Upper lobe of left lung (tissue), 6 donors: Measurements from ENCODE around the gene ATP5PB. TPM values are rescaled to one million over a fixed set of nuclear protein-coding genes. Genes with fewer than 3 reads are reported as not detected.
A peak's percentile ranks its signal among the peaks of the same experiment; 100 is the strongest.

ENCODE experiments used
- ATAC-seq, 2 donors: fragments of 200-7000 bp; cut with Tn5 transposase; one replicate each; pipeline ENCODE4 v1.9.1; 2022; ENCODE audit warnings: mild to moderate bottlenecking in 2 of 2, moderate library complexity in 2 of 2; ENCODE audit not compliant: low FRiP score in 2 of 2
- DNase-seq, 2 donors: peaks; one replicate each; pipeline ENCODE4 v3.0.0-alpha.2; 2019 to 2020
- H3K27ac ChIP-seq, 4 donors: fragments of 200-600 bp; sonication (generic); one replicate each; pipeline ENCODE4 v1.5.1; 2016 to 2019
- H3K27me3 ChIP-seq, 4 donors: fragments of 200-600 bp; sonication (generic); one replicate each; pipeline ENCODE4 v1.5.1; 2017 to 2019
- H3K36me3 ChIP-seq, 4 donors: fragments of 200-600 bp; sonication (generic); one replicate each; pipeline ENCODE4 v1.5.1; 2016 to 2019
- H3K4me1 ChIP-seq, 4 donors: fragments of 200-600 bp; sonication (generic); one replicate each; pipeline ENCODE4 v1.5.1; 2018 to 2019
- H3K4me3 ChIP-seq, 4 donors: fragments of 200-600 bp; sonication (generic); one replicate each; pipeline ENCODE4 v1.5.1; 2017 to 2019; ENCODE audit warnings: mild to moderate bottlenecking in 2 of 4, moderate library complexity in 1 of 4
- H3K9me3 ChIP-seq, 4 donors: fragments of 200-600 bp; sonication (generic); one replicate each; pipeline ENCODE4 v1.5.1; 2018 to 2019
- EP300 ChIP-seq, 4 donors: sonication (generic); formaldehyde crosslinking; IDR thresholded peaks; one replicate each; pipeline ENCODE4 v1.5.1; 2017; ENCODE audit warnings: antibody characterized with exemption in 4 of 4, control low read depth in 2 of 4
- POLR2A ChIP-seq, 4 donors: fragments of 450-650 bp; IDR thresholded peaks; one replicate each; pipeline ENCODE4 v1.5.1; 2016 to 2017; ENCODE audit warnings: antibody characterized with exemption in 4 of 4, mild to moderate bottlenecking in 2 of 4
- POLR2AphosphoS5 ChIP-seq, 2 donors: sonication (generic); formaldehyde crosslinking; IDR thresholded peaks; one replicate each; pipeline ENCODE4 v1.5.1; 2017; ENCODE audit warnings: antibody characterized with exemption in 2 of 2
- WGBS, 2 donors: methylation state at CpG; one replicate each; pipeline ENCODE4 v1.1.5; 2017 to 2018; 5-methylcytosine and 5-hydroxymethylcytosine counted together
- total RNA-seq, 6 donors: library from RNA; depleted of rRNA in 4 of 6; stranded (reverse); fragments of >200 nt in 4 of 6; gene quantifications; one replicate each; pipeline versions ENCODE4 v1.1.0 to v1.2.1, GENCODE V29; 2016 to 2021
- TF ChIP-seq, protein P1 (sequence below), 6 experiments: fragments of 450-650 bp in 4 of 6; fragments of 200-600 bp in 2 of 6; sonication (generic) in 2 of 6; IDR thresholded peaks; one replicate each; pipeline ENCODE4 v1.5.1; 2016 to 2019; ENCODE audit warnings: antibody characterized with exemption in 6 of 6
- donor health status: DM: no; HTN: no; CAD: no; lungs with moderate emphysema.
- donor health status: DM: no; HTN: yes; CAD: no; lungs with severe emphysema.

ATP5PB gene
- total RNA-seq, 6 donors from 2014 or later, result 38.8 to 149 (median 132) TPM

DNA sequence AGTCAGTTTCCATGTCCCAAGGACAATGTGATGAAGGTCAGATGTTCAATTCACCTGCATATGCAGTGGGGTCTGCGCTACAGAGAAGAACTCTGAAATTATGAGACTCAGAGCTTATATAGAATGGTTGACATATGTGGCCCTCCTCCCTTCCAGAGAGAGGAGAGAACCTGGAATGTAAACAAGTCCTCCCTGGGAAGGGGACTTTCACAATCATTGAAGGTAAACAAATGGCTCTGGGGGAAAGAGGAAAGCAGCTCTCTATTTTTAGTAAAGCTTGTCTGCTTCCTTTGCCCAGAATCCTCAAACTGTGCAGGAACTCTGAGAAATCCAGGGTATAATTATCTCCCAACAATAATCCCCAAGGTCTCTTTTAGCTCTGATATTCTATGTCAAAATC, 31.5 kb upstream of the ATP5PB start:
- Histone ChIP-seq H3K4me3 (no peak overlapping the region), H3K27me3 (no peaks in the 10 kb centered on the region), H3K36me3 (no peaks in the 10 kb centered on the region), H3K4me1 (peaks cover 8 to 13% (median 9%) of the 10 kb centered on the region in 4 donors), H3K9me3 (no peaks in the 10 kb centered on the region), H3K27ac (peak overlapping the region in 1 of 4 donors; percentile 27)
- no peak for ATAC-seq
- no peak for DNase-seq
- WGBS, 2 donors, result 60 to 83% methylated on average over 1 of the region's 1 CpG
- no peak for TF ChIP-seq POLR2AphosphoS5 (IDR thresholded peaks at IDR 0.05)
- TF ChIP-seq EP300 (IDR thresholded peaks at IDR 0.05), result no peak
- TF ChIP-seq, protein P1, sequence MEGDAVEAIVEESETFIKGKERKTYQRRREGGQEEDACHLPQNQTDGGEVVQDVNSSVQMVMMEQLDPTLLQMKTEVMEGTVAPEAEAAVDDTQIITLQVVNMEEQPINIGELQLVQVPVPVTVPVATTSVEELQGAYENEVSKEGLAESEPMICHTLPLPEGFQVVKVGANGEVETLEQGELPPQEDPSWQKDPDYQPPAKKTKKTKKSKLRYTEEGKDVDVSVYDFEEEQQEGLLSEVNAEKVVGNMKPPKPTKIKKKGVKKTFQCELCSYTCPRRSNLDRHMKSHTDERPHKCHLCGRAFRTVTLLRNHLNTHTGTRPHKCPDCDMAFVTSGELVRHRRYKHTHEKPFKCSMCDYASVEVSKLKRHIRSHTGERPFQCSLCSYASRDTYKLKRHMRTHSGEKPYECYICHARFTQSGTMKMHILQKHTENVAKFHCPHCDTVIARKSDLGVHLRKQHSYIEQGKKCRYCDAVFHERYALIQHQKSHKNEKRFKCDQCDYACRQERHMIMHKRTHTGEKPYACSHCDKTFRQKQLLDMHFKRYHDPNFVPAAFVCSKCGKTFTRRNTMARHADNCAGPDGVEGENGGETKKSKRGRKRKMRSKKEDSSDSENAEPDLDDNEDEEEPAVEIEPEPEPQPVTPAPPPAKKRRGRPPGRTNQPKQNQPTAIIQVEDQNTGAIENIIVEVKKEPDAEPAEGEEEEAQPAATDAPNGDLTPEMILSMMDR (IDR thresholded peaks at IDR 0.05), result no peak

DNA sequence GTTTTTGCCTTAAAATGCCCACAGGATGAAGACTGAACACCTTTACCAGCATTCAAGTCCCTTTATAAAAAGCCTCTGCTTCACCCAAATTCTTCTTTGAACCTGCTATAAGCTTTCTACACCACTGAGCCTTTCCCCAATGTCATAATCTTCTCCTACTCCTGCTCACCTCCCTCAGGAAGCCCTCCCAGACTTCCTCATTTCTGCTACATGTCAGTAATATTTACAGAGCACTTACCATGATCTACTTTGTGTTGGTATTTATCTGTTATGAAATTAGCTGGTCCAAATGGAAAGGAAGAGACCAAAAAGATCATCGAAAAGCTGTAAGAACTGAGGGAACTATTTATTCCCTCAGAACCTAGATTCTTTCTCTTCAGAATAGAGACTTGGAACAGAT, 30.2 kb upstream of the ATP5PB start:
- Histone ChIP-seq H3K4me1 (peaks cover 8 to 13% (median 9%) of the 10 kb centered on the region in 4 donors), H3K27ac (no peak overlapping the region), H3K9me3 (no peaks in the 10 kb centered on the region)

DNA sequence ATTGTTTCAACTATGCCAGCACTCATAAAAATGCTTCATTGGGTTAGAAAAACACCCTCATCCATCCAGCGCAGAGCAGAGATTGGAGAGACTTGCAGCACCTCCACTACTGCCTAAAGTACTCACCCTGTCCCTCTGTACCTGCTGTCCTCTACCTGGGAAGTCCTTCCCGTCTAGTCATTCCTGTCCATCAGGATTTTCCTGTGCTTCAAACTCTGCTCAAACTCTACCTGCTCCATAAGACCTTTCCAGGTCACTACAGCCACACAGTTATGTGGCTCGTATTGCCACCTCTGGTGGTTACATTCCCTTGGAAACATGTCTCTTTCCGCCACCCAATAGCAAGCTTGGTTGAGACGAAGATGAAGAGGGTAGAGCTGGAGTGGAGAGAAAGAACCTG, 28.9 kb upstream of the ATP5PB start:
- 75 to 81% methylated on average over 5 of the region's 5 CpGs for WGBS, 2 donors
- ATAC-seq (no peak), DNase-seq (no peak)
- H3K36me3 ChIP-seq, result no peaks in the 10 kb centered on the region
- no peaks in the 10 kb centered on the region for H3K9me3 ChIP-seq
- peaks cover 8 to 13% (median 9%) of the 10 kb centered on the region in 4 donors for H3K4me1 ChIP-seq
- H3K27ac ChIP-seq, result no peak overlapping the region
- H3K4me3 ChIP-seq, result no peak overlapping the region
- no peaks in the 10 kb centered on the region for H3K27me3 ChIP-seq
- TF ChIP-seq, protein P1 (IDR thresholded peaks at IDR 0.05), result no peak
- TF ChIP-seq EP300 (IDR thresholded peaks at IDR 0.05) (no peak), POLR2AphosphoS5 (IDR thresholded peaks at IDR 0.05) (no peak), POLR2A (IDR thresholded peaks at IDR 0.05) (no peak)

More for the DNA sequence above, 30.2 kb upstream of the ATP5PB start:
- no peak for ATAC-seq
- Histone ChIP-seq H3K4me3 (no peak overlapping the region), H3K36me3 (no peaks in the 10 kb centered on the region), H3K27me3 (no peaks in the 10 kb centered on the region)
- TF ChIP-seq POLR2A (IDR thresholded peaks at IDR 0.05) (no peak), EP300 (IDR thresholded peaks at IDR 0.05) (no peak), POLR2AphosphoS5 (IDR thresholded peaks at IDR 0.05) (no peak)
- TF ChIP-seq, protein P1 (IDR thresholded peaks at IDR 0.05), result no peak
- 91 to 100% methylated on average over 1 of the region's 1 CpG for WGBS, 2 donors
- DNase-seq, result no peak

DNA sequence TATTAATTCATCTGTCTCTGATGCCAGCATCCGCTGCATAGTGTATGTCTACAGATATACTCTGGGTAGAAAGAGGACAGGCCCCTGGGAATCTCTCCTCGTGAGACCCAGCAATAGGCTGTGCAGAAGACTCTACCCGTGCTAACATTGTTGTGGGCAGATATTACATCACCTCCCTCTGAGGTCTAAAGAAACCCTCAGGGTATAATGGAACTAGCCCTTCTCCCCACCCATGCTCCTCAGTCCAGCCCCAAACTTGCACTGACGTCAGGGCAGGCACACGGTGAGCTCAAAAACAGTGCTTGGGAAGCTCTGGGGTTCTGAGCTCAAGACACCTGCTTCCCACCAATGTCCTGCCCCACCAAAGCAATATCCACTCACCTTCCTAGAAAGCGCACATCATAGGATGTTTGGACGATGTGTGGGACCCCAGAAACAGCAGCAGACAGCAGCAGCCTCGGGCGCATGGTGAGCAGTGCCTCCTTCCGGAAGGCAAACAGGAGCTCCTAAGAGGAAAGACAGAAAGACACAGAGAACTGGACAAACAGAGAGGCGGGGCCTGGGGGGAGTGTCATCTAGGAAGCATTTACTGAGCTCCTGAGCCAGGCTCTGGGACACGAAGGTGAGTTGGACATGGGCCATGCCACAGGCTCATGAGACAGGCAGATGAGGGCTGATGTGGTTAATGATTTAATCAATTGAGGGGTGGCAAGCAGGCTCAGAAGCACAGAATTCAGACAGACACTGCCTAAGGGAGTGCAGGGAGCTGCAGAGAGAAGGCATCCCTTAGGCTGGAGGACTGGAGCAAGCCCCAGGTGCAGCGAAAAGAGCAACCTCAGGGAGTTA, 26.5 kb upstream of the ATP5PB start:
- Histone ChIP-seq H3K36me3 (no peaks in the 10 kb centered on the region), H3K4me1 (peaks cover 5 to 8% (median 7%) of the 10 kb centered on the region in 4 donors), H3K9me3 (no peaks in the 10 kb centered on the region), H3K4me3 (no peak overlapping the region), H3K27me3 (no peaks in the 10 kb centered on the region), H3K27ac (no peak overlapping the region)
- TF ChIP-seq, protein P1 (IDR thresholded peaks at IDR 0.05), result no peak
- no peak for TF ChIP-seq EP300 (IDR thresholded peaks at IDR 0.05)
- TF ChIP-seq POLR2AphosphoS5 (IDR thresholded peaks at IDR 0.05), result no peak
- TF ChIP-seq POLR2A (IDR thresholded peaks at IDR 0.05), result no peak
- ATAC-seq, result peak; percentile 22 to 63
- 63 to 68% methylated on average over 13 of the region's 13 CpGs for WGBS, 2 donors
- DNase-seq, result peak; percentile 15 to 77
